GM20431 (cell line): ENCODE measurements around the gene FASN.

Source experiments
- in situ Hi-C: fragments of 300-500 bp; cut with MseI, MboI; formaldehyde crosslinking; loops from one replicate; pipeline ENCODE4 v1.15.0; 2020; ENCODE audit warnings: low sequenced_read_pairs; ENCODE audit not compliant: unreplicated experiment

FASN gene

GRCh38 chr17:82060001-82060380 is 38.0 kb downstream of the FASN start:
- in situ Hi-C loops, result no loop called here

GRCh38 chr17:82059272-82060000 is 38.6 kb downstream of the FASN start:
- in situ Hi-C loops, result no loop called here

DNA sequence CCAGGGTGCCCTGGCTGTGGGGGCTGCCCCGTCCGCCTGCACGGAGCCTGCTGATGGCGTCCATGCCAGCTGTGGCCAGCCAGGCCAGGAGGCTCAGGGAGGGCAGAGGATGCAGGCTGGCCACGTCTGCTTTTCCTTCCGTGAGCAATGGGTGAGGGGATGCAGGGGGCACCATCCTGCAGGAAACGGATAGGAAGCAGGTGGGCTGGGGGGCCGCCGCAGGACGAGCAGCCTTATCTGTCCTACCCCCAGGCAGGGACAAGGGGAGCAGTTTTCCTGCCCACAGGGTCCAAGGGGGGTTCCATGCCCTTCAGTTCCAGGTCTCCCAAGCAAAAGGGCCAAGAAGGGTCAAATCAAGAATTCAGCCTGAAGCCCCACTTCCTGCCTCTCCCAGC is 39.2 kb downstream of the FASN start:
- in situ Hi-C loops, result no loop called here

- in situ Hi-C loops, result no loop called here
Measured at GRCh38 chr17:82058230-82058854, 39.7 kb downstream of the FASN start.

DNA sequence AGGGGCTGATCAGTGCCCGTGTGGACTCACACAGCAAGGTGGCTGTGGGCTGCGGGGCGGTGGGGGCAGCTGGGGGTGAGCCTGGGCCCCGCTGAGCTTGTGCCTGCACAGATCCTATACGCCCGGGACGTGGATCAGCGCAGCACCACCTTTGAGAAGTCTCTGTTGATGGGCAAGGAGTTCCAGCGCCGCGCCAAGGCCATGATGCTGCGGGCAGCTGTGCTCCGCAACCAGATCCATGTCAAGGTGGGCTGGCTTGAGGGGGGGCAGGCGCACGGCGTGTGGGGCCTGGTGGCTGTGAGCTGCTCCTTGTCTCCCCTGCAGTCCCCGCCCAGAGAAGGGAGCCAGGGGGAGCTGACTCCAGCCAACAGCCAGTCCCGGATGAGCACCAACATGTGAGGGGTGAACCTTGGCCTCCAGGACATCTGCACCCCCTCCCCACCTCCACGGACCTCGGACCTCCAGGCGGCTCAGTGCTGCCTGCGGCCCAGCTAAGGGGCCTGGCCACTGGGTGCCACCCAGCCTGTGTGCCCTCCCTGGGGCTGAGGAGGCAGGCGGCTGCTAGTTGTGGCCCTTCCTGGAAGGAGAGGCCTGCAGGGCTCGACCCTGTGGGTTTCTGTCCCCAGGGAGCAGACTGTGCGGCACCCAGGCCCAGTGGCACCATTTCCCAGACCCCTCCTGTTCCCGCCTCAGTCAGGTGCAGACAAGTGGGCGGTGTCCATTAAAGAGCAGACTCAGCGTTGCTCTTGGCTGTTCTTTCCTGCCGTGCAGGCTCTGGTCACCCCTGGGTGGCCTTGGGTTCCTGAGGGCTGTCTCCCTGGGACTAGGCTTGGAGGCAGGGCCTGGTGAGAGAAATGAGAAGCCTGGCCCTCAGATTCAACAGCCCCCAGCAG is 41.1 kb downstream of the FASN start:
- in situ Hi-C loops, result no loop called here

- in situ Hi-C loops, result no loop called here
Measured at GRCh38 chr17:82055965-82056728, 41.9 kb downstream of the FASN start.

DNA sequence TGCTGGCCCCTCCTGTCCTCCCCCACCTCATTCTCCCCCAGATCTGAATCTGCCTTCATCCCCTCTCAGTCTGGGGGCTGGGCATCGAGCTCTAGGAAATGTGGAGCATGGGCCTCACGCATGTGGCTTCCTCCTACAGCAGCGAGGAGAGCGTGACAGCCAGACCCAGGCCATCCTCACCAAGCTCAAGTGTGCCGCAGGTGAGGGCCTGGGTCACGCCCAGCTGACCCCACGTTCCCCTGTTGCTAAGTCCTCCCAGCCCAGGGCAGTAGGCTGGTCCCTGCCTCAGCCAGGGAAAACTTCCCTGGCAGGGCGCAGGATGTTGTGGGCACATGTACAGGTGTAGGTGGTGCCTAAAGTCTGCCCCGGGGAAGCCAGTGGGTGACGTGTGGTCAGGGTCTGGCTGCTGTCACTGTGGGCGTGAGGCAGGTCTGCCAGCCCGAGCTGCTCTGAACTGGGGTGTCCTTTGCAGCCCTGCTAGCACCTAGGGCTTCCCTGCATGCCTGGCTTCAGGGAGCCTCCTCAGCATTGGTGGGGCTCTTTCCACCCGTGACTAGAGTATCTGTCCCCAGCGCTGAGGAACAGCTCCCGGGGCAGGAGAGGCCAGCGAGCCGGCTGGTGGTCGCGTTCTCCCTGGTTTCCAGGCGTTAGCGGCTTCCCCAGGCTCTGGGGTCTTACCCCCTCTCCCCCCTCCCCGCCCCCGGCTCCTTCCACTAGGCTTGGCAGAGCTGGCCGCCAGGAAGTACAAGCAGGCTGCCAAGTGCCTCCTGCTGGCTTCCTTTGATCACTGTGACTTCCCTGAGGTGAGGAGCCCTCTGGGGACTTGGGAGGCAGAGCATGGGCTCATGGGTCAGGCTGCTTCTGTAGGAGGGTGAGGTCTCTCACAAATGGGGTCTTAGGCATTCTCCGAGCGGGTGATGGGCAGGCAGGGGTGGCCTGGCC is 42.7 kb downstream of the FASN start:
- in situ Hi-C loops, result no loop called here

GRCh38 chr17:82054351-82055022 is 43.5 kb downstream of the FASN start:
- in situ Hi-C loops, result no loop called here

DNA sequence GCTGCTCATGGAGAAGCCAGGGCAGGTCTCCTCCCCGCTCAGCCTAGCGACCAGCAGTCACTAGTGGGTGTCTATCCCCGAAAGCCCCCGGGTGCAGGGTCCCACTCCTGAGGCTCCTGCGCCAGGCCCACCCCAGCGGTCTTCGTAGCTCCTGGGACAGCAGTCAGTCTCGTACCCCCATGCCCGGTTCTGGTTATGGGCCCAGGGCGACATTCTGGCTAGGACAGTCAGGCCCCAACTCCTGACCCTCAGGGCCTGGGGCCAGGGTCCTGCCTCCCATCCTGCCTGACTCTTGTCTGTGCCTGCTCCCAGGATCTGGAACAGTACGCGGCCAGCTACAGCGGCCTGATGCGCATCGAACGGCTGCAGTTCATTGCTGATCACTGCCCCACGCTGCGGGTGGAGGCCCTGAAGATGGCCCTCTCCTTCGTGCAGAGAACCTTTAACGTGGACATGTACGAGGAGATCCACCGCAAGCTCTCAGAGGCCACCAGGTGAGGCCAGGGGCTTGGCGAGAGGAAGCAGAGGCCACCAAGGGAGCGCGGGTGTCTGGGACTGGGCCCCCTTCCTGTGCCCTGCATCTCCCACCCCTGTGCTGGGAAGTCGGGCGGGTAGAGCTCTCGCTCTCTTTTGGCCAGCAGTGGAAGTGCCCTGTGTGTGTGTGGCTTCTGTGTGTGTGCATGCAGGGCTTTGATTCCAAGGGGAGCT is 44.3 kb downstream of the FASN start:
- in situ Hi-C loops, result no loop called here

DNA sequence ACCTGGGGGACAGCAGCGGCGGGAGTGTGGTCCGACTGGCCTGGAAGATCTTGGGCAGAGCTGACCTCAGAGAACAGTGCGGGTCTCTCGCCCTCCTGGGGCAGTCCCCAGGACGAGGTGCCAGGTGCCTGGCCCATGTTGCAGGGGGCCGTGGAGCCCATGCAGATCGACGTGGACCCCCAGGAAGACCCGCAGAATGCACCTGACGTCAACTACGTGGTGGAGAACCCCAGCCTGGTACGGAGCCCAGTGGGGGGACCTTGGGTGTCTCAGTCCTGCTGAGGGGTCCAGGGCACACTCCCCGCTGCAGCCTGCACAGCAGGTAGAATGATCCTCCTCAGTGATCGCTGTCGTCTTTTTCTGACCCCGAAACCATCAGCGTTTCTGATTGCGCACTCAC is 44.9 kb downstream of the FASN start:
- in situ Hi-C loops, result no loop called here

DNA sequence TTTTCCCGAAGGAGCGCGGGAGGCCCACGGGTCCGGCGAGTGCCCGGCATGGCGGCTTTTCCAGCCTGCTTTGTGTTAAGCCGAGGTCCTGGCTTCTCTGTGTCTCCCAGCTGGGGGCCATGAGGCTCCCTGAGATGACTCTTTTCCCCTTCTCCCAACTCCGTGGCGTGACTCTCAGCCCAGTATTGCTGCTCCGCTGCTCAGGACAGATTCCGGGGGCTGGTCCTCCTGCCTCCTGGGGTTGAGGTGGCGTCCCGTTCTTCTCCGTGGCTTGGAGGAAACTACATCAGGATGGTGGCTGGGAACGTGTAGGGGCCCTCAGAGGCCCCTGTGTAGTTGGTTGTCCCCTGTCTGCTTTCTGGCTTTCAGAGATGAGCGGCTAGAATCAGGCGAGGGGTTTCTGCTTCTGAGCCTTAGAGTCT is 45.4 kb downstream of the FASN start:
- in situ Hi-C loops, result no loop called here

- in situ Hi-C loops, result no loop called here
Measured at GRCh38 chr17:82051776-82052637, 46.0 kb downstream of the FASN start, which contains the start of the genes GPS1 and RFNG. Gene GPS1, plus strand, starts transcription at chr17:82051898. Its CDS starts 34 bp downstream, at chr17:82051932. Gene RFNG, minus strand, starts transcription at chr17:82051811. Its CDS starts 45 bp downstream, at chr17:82051766.

GRCh38 chr17:82050761-82051641 is 47.0 kb downstream of the FASN start:
- in situ Hi-C loops, result no loop called here

DNA sequence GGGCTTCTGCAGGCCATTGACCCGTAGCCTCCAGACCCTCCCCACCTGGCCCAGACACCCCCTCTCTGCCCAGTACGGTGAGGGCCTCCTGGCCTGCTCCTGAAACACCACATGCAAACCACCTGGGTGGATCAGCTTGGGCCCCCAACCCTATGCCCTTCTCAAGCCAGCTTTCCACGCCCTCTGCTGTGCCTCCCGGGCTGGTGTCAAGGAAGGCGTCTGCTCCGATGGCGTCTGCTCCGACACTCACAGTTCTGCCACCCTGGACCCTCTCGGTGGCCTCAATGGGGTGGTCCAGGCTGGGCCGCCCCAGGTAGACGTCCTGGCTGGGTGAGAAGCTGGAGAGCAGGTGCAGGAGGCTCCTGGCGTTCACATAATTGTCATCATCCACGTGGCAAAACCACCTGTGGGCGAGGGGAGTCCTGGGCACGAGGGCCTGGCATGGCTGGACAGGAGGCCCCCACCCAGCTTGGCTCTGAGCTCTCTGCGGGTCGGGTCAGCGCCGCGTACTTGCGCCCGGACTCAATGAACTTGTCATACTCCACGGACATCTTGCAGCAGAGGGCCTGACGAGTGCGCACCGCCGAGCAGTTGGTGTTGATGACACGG is 47.8 kb downstream of the FASN start:
- in situ Hi-C loops, result no loop called here

DNA sequence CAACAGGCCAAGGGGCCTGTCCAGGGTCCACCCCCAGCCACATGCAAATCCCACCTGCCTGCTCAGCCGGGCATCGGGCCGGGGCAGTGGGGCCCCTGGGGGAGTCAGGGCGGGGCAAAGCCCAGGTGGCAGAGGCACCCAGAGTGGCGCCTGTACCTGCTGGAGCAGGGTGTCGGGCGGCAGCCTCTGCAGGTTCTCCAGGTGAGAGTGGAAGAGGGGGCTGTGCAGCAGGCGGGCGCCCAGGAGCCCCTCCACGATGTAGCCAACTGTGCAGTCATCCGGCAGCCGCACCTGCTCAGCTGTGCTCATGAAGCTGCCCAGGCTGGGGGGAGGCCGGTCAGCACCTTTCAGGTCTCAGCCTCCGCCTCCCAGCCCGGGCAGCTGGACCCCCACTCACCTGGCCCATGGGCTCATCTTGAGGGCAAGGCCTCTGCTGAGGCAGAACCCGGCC is 48.5 kb downstream of the FASN start:
- in situ Hi-C loops, result no loop called here
